ENCODE measurements around the gene ALPK1.

The ALPK1 gene

GRCh38 chr4:112328734-112329130 lies 31.6 kb downstream of the ALPK1 start:
- no peak for DNase-seq (ENCODE audit: low spot score)

- no peak for DNase-seq (ENCODE audit: low spot score)
Observed at GRCh38 chr4:112329672-112330375, 32.7 kb downstream of the ALPK1 start.

GRCh38 chr4:112330921-112331320 lies 33.8 kb downstream of the ALPK1 start:
- no peak for DNase-seq (ENCODE audit: low spot score)

- DNase-seq (ENCODE audit: low spot score), result no peak
Observed at GRCh38 chr4:112332398-112332797, 35.2 kb downstream of the ALPK1 start.

- DNase-seq (ENCODE audit: low spot score), result no peak
Observed at GRCh38 chr4:112340023-112340422, 42.9 kb downstream of the ALPK1 start.

GRCh38 chr4:112341033-112341432 lies 43.9 kb downstream of the ALPK1 start:
- no peak for DNase-seq (ENCODE audit: low spot score)

GRCh38 chr4:112343330-112344080 lies 46.3 kb downstream of the ALPK1 start:
- no peak for DNase-seq (ENCODE audit: low spot score)

GRCh38 chr4:112348488-112349158 lies 51.5 kb downstream of the ALPK1 start:
- no peak for DNase-seq (ENCODE audit: low spot score)

- DNase-seq (ENCODE audit: low spot score), result no peak
Observed at GRCh38 chr4:112352736-112353135, 55.6 kb downstream of the ALPK1 start.

- no peak for DNase-seq (ENCODE audit: low spot score)
Observed at GRCh38 chr4:112355662-112356061, 58.5 kb downstream of the ALPK1 start.

- DNase-seq (ENCODE audit: low spot score), result no peak
Observed at GRCh38 chr4:112357453-112357852, 60.3 kb downstream of the ALPK1 start.

- no peak for DNase-seq (ENCODE audit: low spot score)
Observed at GRCh38 chr4:112357897-112358296, 60.7 kb downstream of the ALPK1 start.

GRCh38 chr4:112358415-112358814 lies 61.2 kb downstream of the ALPK1 start:
- DNase-seq (ENCODE audit: low spot score), result no peak

- DNase-seq (ENCODE audit: low spot score), result no peak
Observed at GRCh38 chr4:112358952-112359749, 62.0 kb downstream of the ALPK1 start.

- DNase-seq (ENCODE audit: low spot score), result no peak
Observed at GRCh38 chr4:112361181-112361791, 64.1 kb downstream of the ALPK1 start.

GRCh38 chr4:112370466-112370865 lies 73.3 kb downstream of the ALPK1 start:
- no peak for DNase-seq (ENCODE audit: low spot score)

GRCh38 chr4:112371361-112371760 lies 74.2 kb downstream of the ALPK1 start:
- no peak for DNase-seq (ENCODE audit: low spot score)

- no peak for DNase-seq (ENCODE audit: low spot score)
Observed at GRCh38 chr4:112374850-112375249, 77.7 kb downstream of the ALPK1 start.

GRCh38 chr4:112377171-112377570 lies 80.0 kb downstream of the ALPK1 start:
- no peak for DNase-seq (ENCODE audit: low spot score)

GRCh38 chr4:112377594-112378242 lies 80.5 kb downstream of the ALPK1 start:
- no peak for DNase-seq (ENCODE audit: low spot score)

GRCh38 chr4:112378243-112378620 lies 81.1 kb downstream of the ALPK1 start:
- DNase-seq (ENCODE audit: low spot score), result no peak

All from left forelimb (tissue), 1 donor.